Panc1 (cell line): Measurements from ENCODE around the gene SGF29. TPM values are rescaled to one million over a fixed set of nuclear protein-coding genes. Genes with fewer than 3 reads are reported as not detected.

Experiments used
- ATAC-seq: fragments of 200-7000 bp; cut with Tn5 transposase; 2 replicates; pipeline ENCODE4 v1.9.1; 2020; ENCODE audit warnings: mild to moderate bottlenecking, moderate library complexity
- BruUV-seq: library from RNA; stranded (reverse); fragments of 400-500 nt; replicated peaks from 2 replicates; lab custom pipeline; 2021; lab: Mats Ljungman, UMichigan
- CTCF ChIA-PET: fragments of 300-600 bp; sonication (Branson Sonifier 250); formaldehyde crosslinking; loops from one replicate; lab custom pipeline; 2022; ENCODE audit warnings: antibody characterized with exemption; lab: Charles Lee
- POLR2A ChIA-PET: fragments of 300-600 bp; sonication (Branson Sonifier 250); formaldehyde crosslinking; loops from one replicate; lab custom pipeline; 2022; ENCODE audit warnings: antibody characterized with exemption; lab: Charles Lee
- DNase-seq: peaks from one replicate; pipeline ENCODE4 v3.0.0-alpha.2; 2010; ENCODE audit warnings: low read depth, low spot score
- H3K27ac ChIP-seq: 2 replicates; pipeline ENCODE4 v1.5.1; 2011; ENCODE audit warnings: mild to moderate bottlenecking, low read length, inconsistent platforms
- H3K27me3 ChIP-seq: fragments of 200-500 bp; sonication (Bioruptor generic); 2 replicates; pipeline ENCODE4 v1.6.0; 2014; ENCODE audit warnings: low read length, inconsistent platforms; ENCODE audit not compliant: control insufficient read depth, insufficient read depth
- H3K36me3 ChIP-seq: fragments of 200-500 bp; sonication (Bioruptor generic); 2 replicates; pipeline ENCODE4 v1.5.1; 2014; ENCODE audit warnings: inconsistent platforms, mild to moderate bottlenecking, low read length, moderate library complexity; ENCODE audit not compliant: control insufficient read depth, insufficient read depth
- H3K4me1 ChIP-seq: 2 replicates; pipeline ENCODE4 v1.5.1; 2011; ENCODE audit warnings: inconsistent platforms, mild to moderate bottlenecking, low read length, moderate library complexity; ENCODE audit not compliant: control insufficient read depth, insufficient read depth
- H3K4me3 ChIP-seq, 2 experiments: 2 replicates each; pipeline ENCODE4 v1.5.1; 2011 to 2012; ENCODE audit warnings: low read depth in 2 of 2, low read length in 2 of 2, mild to moderate bottlenecking in 2 of 2, inconsistent platforms in 1 of 2, moderate library complexity in 1 of 2
- H3K9me3 ChIP-seq: fragments of 200-500 bp; sonication (Bioruptor generic); 2 replicates; pipeline ENCODE4 v1.5.1; 2014; ENCODE audit warnings: low read depth, mild to moderate bottlenecking, inconsistent platforms, low read length, moderate library complexity; ENCODE audit not compliant: control insufficient read depth, insufficient read depth
- POLR2AphosphoS5 ChIP-seq: IDR thresholded peaks from 2 replicates; pipeline ENCODE4 v1.6.1; 2012; ENCODE audit warnings: mild to moderate bottlenecking, low read depth, low read length, moderate library complexity
- SIN3A ChIP-seq: IDR thresholded peaks from 2 replicates; pipeline ENCODE4 v1.6.1; 2012; ENCODE audit warnings: low read depth, mild to moderate bottlenecking, low read length, moderate library complexity, borderline replicate concordance; ENCODE audit not compliant: insufficient read depth
- TCF7L2 ChIP-seq: IDR thresholded peaks from 2 replicates; pipeline ENCODE4 v1.6.1; 2011; ENCODE audit warnings: mild to moderate bottlenecking, low read depth, low read length, inconsistent platforms
- in situ Hi-C: cut with HindIII; loops from 2 replicates; pipeline ENCODE4 v1.10.0; 2016; ENCODE audit warnings: low sequenced_read_pairs, low pct_unique_long_range_greater_than_20kb
- intact Hi-C: fragments of 100-400 bp; cut with micrococcal nuclease; formaldehyde crosslinking; loops from one replicate; pipeline ENCODE4 v1.10.0; 2022; ENCODE audit not compliant: unreplicated experiment
- total RNA-seq: library from RNA; stranded (reverse); gene quantifications from one replicate; pipeline ENCODE4 v1.2.1, GENCODE V29; 2021; ENCODE audit not compliant: unreplicated experiment
- TF ChIP-seq, protein P1 (sequence below): fragments of 450-650 bp; IDR thresholded peaks from 2 replicates; pipeline ENCODE4 v1.5.1; 2017; ENCODE audit warnings: mild to moderate bottlenecking
- TF ChIP-seq, protein P2 (sequence below), 2 experiments: IDR thresholded peaks; 2 replicates each; pipeline ENCODE4 v1.6.1; 2011 to 2012; ENCODE audit warnings: low read depth in 2 of 2, control low read depth in 1 of 2, low read length in 1 of 2, mild to moderate bottlenecking in 1 of 2, moderate library complexity in 1 of 2; ENCODE audit not compliant: insufficient read depth in 1 of 2

Gene SGF29
- total RNA-seq, 1 experiment from 2014 or later: 29.5 TPM

DNA sequence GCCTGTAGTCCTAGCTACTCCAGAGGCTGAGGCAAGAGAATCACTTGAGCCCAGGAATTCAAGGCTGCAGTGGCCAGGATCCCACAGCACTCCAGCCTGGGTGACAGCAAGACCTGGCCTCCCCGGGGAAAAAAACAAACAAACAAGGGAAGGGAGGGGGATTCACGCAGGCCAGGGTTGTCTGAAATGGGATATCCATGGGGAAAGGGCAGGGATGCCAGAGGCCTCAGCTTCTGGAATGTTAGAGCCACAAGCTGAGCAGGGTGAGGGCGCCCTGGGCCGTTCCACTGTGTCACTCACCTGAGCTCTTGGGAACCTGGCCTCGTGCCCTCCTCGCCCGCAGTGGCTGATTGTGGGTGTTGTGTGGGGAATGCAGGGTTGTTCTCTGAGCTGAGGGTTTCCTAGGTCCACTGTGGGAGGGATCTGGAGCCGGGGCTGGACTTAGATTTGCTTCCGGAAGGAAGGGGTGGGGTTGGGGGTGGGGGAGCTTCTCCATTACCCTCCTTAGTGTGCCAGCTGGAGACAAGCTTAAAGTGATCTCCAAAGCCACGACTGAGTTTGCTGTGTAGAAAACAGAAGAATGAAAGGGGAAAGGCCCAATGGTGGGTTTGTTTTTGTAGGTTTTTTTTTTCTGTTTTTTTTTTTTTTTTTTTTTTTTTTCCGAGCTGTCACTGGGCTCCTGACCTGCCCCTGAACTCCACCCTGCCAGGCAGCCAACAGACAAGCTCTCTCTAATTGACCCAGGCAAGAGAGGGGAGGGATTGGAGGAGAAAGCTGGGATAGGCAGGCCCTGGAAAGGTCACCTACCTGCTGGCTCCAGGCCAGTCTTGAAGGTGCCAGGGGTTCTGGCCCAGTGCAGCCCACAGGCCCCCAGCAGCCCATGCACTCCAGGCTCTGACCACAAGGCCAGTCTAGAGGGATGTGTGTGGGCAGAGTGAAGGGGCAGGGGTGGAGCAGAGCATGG lies 56.2 kb downstream of the SGF29 start, which contains the start of gene SULT1A1:
Gene SULT1A1 (minus strand): TSS at position 414 of the 964 bp plus-strand sequence. CDS start 1,189 bp downstream, outside the sequence.
- Histone ChIP-seq H3K4me3 (no peak within 1 kb of the TSS), H3K27me3 (no peaks in the 10 kb centered on the region), H3K27ac (no peak within 1 kb of the TSS), H3K4me1 (no peaks in the 10 kb centered on the region; the same call in 1 of the 2 replicates), H3K9me3 (no peaks in the 10 kb centered on the region), H3K36me3 (no peaks in the 10 kb centered on the region)
- POLR2A ChIA-PET: interaction anchor here (0.6 to 0.7 kb wide), 2 partner anchors 67 to 126 kb away, joined by 17 to 21 read pairs; no protein-coding TSS in a partner anchor
- in situ Hi-C loops (no loop called here), intact Hi-C loops (no loop called here)
- no TSS peak for BruUV-seq
- TF ChIP-seq POLR2AphosphoS5 (no peak), TCF7L2 (no peak), SIN3A (no peak)
- TF ChIP-seq, protein P1, sequence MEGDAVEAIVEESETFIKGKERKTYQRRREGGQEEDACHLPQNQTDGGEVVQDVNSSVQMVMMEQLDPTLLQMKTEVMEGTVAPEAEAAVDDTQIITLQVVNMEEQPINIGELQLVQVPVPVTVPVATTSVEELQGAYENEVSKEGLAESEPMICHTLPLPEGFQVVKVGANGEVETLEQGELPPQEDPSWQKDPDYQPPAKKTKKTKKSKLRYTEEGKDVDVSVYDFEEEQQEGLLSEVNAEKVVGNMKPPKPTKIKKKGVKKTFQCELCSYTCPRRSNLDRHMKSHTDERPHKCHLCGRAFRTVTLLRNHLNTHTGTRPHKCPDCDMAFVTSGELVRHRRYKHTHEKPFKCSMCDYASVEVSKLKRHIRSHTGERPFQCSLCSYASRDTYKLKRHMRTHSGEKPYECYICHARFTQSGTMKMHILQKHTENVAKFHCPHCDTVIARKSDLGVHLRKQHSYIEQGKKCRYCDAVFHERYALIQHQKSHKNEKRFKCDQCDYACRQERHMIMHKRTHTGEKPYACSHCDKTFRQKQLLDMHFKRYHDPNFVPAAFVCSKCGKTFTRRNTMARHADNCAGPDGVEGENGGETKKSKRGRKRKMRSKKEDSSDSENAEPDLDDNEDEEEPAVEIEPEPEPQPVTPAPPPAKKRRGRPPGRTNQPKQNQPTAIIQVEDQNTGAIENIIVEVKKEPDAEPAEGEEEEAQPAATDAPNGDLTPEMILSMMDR: no peak
- TF ChIP-seq, protein P2, sequence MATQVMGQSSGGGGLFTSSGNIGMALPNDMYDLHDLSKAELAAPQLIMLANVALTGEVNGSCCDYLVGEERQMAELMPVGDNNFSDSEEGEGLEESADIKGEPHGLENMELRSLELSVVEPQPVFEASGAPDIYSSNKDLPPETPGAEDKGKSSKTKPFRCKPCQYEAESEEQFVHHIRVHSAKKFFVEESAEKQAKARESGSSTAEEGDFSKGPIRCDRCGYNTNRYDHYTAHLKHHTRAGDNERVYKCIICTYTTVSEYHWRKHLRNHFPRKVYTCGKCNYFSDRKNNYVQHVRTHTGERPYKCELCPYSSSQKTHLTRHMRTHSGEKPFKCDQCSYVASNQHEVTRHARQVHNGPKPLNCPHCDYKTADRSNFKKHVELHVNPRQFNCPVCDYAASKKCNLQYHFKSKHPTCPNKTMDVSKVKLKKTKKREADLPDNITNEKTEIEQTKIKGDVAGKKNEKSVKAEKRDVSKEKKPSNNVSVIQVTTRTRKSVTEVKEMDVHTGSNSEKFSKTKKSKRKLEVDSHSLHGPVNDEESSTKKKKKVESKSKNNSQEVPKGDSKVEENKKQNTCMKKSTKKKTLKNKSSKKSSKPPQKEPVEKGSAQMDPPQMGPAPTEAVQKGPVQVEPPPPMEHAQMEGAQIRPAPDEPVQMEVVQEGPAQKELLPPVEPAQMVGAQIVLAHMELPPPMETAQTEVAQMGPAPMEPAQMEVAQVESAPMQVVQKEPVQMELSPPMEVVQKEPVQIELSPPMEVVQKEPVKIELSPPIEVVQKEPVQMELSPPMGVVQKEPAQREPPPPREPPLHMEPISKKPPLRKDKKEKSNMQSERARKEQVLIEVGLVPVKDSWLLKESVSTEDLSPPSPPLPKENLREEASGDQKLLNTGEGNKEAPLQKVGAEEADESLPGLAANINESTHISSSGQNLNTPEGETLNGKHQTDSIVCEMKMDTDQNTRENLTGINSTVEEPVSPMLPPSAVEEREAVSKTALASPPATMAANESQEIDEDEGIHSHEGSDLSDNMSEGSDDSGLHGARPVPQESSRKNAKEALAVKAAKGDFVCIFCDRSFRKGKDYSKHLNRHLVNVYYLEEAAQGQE (IDR thresholded peaks at IDR 0.05; ENCODE audit: insufficient read depth in 1 of 2, low read depth in 2 of 2, low read length in 1 of 2): no peak
- ATAC-seq (no peak), DNase-seq (no peak)
- CTCF ChIA-PET: interaction anchor here (0.6 kb wide), 1 partner anchor 16 kb away, joined by 5 read pairs; no protein-coding TSS in a partner anchor

DNA sequence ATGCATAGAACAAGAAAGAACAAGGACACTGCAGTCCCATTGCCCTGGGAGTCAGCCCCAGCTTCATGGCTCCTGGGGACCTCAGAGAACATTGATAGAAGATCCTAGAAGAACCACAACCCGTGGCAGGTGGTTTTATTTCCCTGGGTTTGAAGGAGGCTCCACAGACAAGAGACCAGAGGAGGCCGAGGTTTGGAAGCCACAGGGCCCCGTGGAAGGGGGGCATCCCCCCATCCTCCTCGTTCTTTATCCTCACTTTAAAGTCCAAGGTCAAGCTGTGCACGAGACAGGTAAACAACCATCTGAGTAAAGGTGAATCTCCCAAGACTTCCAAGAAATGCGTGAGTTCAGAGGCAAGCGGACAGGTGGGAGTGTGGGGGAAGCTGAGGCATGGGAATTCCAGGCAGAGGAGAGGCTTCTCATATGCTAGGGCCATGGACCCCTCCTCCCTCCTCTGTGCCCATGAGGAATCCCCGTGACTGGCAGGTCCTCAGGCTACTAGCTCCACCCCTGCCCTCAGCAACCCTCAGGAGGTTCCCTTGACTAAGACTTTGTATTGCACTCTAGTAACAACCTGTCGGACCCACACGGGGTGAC lies 57.0 kb downstream of the SGF29 start:
- BruUV-seq: no TSS peak
- CTCF ChIA-PET: no interaction called here

More for the DNA sequence above, 57.0 kb downstream of the SGF29 start:
- no peaks in the 10 kb centered on the region for H3K36me3 ChIP-seq
- in situ Hi-C loops (no loop called here), intact Hi-C loops (no loop called here)
- H3K4me3 ChIP-seq: no peak overlapping the region
- no peak for DNase-seq
- no peaks in the 10 kb centered on the region for H3K9me3 ChIP-seq
- H3K27ac ChIP-seq: no peak overlapping the region
- POLR2A ChIA-PET: no interaction called here
- H3K27me3 ChIP-seq: no peaks in the 10 kb centered on the region
- no peak for ATAC-seq
- no peak for TF ChIP-seq TCF7L2
- no peak for TF ChIP-seq SIN3A
- TF ChIP-seq, protein P2 (IDR thresholded peaks at IDR 0.05; ENCODE audit: insufficient read depth in 1 of 2, low read depth in 2 of 2, low read length in 1 of 2): no peak
- TF ChIP-seq, protein P1: no peak
- TF ChIP-seq POLR2AphosphoS5: no peak
- no peaks in the 10 kb centered on the region; the same call in 1 of the 2 replicates for H3K4me1 ChIP-seq
